Measurements from ENCODE around the gene CPSF3.
"Not testable (repeated sequence)": the region's sequence is repeated elsewhere in the genome, so short reads cannot be mapped to it uniquely, and the experiment has no call there.

CPSF3 gene

GRCh38 chr2:9472511-9472910, 49.1 kb downstream of the CPSF3 start:
- DNase-seq, result no peak

DNA sequence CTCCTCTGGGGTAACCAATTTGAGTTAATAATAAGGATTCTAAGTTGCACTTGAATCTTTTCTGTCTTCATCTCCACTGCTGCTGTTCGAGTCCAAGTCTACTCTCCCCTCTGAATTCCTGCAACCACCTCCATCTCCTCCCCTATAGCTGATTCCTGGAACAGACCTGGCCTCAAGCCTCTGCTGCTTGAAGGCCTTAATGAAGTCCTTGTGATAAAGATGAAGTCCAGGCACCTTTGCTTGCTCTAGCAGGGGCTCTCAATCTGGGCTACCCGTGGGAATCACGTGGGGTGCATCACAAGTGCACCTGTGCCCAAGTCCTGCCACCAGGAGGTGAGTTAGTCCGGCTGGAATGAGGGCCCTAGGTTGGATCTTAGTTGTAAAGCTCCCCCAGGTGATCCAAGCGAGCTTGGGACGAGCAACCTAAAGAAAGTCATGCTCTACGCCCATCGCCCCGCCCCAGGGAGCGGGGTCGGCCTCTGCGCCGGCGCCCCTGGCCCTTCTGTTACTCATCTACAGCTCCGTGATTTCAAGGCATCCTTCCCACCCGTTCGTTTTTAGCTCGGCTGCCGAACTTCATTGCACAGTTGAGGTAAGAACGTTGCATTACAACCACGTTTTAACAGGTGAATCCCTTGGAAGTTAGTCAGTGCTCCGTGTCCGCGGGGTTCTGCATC, 50.0 kb downstream of the CPSF3 start:
- peak in 1 of 2 donors; percentile 39 for DNase-seq

DNA sequence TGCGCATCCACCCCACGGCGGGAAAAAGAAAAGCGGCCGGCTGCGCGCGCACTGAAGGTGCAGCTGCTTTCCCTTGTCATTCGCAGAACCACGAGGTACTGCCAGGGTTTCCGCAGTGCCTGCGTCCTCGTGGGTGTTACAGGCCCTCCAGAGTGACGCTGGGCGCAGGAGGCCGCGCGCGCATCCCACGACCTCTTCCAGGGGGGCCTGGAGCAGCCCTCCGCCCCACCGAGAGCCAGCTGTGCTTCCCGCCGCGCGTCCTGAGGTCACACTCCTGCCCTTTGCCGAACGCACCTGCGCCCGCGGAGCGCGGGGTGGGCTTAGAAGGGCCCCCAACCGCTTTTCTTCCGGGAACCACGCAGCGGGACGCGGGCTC, 50.5 kb downstream of the CPSF3 start:
- peak; percentile 66 to 70 for DNase-seq

GRCh38 chr2:9474361-9475057, 51.1 kb downstream of the CPSF3 start, which contains the start of gene IAH1:
Gene IAH1, plus strand, starts transcription at chr2:9474551. Its CDS starts 16 bp downstream, at chr2:9474567.
- DNase-seq, result peak; percentile 72 to 79

DNA sequence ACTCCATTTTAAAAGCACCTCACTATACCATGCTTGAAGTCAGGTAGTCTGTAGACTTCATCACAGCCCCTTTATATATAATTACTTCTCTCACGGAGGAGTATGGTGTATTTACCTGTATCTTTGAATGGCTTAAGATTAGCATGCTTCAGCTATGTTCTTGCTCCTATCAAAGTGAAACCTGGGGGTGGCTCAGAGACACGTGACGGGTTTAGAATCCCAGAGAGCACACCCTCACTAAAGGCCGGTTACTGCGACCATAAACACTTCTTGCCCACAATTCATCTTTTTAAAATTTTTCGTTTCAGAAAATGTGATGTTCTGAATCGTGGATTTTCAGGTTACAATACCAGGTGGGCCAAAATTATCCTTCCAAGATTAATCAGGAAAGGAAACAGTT, 54.5 kb downstream of the CPSF3 start:
- no peak for DNase-seq

- no peak for DNase-seq
Measured at GRCh38 chr2:9478526-9478925, 55.1 kb downstream of the CPSF3 start.

- DNase-seq, result no peak
Measured at GRCh38 chr2:9480157-9480556, 56.7 kb downstream of the CPSF3 start.

DNA sequence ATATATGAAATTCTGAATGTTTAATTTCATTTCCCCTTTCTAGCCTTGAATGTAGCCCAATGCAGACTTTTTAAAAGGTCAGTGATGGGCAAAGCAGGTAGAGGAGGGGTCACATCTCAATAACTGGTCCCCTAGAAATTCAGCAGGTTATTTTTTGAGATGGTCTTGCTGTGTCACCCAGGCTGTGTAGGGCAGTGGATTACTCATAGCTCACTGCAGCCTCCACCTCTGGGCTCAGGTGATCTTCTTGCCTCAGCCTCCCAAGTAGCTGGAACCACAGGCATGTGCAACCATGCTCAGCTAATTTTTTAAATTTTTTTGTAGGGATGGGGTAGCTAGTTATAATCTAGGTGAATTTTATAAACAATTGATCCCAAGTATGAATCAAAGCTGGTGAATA, 59.7 kb downstream of the CPSF3 start:
- DNase-seq, result no peak

DNA sequence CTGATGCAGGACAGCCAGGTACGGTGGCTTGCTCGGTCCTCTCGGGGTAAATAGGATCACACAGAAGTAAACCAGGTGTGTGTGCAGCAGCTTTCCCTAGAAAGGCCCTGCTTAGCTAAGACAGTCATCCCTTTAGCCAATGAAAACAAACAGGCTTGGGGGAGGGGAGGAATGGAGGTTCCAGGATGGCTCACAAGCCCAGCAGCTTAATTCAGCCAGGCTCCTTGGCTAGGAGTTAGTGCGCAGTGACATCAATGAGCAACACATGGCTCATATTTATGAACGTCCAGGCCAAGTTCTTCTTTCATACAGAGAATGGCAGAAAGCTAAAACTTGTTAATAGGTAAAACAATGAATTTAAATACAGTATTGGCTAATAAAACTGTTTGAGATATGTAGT, 61.1 kb downstream of the CPSF3 start:
- DNase-seq, result no peak

GRCh38 chr2:9488583-9489547, 65.4 kb downstream of the CPSF3 start:
- DNase-seq, result no peak

DNA sequence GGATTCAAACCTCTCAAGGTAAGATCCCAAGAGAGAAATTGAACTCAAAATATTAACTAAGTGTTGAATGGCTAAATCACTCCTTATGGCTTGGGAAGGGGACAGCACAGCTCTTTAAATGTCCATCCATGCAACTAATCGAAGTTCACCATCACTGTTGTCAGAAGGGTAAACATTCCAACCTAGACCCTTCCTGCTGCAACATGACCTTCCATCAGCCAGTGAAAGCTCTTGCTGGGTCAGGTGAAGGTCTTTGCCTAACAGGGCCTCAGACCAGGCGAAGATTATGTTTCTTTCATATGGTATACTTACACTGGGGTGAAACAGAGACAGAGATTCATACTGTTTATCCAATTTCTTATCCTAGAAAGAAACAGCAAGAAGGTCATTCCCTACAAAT, 67.3 kb downstream of the CPSF3 start:
- DNase-seq, result no peak

DNA sequence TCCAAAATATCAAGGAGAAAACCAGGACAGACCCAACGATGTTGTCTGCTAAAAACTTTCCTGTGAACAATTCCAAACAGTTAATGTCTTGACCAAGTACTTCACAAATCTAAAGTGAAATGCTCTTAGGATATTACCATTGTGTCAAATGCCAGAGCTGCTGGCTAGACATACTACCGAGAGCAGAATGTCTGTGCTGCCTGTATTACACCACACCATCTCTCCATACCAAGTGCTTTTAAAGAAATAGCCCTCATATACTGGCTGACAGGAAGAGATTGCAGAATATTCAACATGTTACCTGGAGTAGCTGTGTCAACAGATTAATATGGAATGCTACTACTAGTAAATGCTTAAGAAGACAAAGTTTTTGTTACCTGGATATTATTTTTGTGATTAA, 69.5 kb downstream of the CPSF3 start:
- DNase-seq, result no peak

GRCh38 chr2:9493478-9493877, 70.0 kb downstream of the CPSF3 start:
- DNase-seq, result no peak

DNA sequence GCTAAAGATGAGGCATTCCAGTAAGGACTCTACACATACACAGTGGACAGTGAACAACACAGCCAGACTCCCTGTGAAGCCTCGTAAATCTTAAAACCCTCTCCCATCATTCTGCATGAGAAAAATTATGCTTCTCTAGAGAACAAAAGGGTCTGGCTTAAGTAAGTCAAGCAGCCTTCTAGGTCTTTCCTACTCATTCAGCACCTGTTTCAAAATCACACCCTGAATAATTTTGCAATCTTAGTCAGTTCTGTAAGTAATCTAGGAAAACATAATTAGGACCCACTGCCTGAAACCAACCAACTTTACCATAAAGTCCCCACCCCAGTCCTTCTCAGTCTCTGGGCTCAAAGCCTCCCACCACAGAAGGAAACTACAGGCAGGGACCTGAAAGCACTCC, 70.6 kb downstream of the CPSF3 start:
- DNase-seq, result no peak

GRCh38 chr2:9497017-9497416, 73.6 kb downstream of the CPSF3 start:
- no peak for DNase-seq

DNA sequence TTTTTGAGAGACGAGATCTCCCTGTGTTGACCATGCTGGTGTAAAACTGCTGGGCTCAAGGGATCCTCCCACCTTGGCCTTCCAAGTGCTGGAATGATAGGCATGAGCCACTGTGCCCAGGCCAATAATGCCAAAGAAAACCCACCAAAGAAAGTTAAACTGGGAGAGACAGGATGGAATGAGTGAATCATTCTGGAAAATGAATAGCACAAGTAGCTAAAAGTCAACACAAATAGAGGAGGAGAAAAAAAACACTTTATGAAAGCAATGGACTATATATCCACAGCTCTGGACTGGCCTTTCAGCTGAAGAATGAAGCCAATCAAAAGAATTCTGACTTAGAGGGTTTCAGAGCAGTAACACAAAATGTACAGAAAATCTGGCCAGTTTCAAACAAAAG, 74.8 kb downstream of the CPSF3 start:
- DNase-seq, result no peak

DNA sequence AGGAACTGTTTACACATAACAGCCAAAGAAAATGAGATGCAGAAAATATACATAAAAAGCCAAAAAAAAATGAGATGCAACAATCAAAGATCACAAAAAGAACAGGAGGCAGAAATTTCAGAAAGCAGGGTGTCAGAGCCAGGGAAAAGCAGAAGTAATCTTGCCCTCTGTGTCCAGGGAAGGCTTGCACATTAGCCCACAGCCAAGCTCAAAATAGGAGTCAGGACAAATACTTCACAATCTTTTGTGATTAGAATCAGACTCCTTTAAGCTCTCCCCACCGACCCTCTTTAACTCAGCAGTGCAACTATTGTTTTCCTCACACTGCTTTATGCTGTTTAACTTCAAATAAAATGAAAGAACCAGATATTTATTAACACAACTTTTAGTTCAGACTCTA, 85.5 kb downstream of the CPSF3 start:
- no peak for DNase-seq

DNA sequence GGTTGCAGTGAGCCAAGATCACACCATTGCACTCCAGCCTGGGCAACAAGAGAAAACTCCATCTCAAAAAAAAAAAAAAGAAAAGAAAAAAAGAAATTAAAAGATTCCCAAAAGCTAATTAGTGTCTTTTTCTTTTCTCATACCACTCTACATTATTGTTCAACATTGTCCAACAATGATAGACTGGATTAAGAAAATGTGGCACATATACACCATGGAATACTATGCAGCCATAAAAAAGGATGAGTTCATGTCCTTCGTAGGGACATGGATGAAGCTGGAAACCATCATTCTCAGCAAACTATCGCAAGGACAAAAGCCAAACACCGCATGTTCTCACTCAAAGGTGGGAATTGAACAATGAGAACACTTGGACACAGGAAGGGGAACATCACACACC, 90.5 kb downstream of the CPSF3 start:
- not testable (repeated sequence) for DNase-seq

DNA sequence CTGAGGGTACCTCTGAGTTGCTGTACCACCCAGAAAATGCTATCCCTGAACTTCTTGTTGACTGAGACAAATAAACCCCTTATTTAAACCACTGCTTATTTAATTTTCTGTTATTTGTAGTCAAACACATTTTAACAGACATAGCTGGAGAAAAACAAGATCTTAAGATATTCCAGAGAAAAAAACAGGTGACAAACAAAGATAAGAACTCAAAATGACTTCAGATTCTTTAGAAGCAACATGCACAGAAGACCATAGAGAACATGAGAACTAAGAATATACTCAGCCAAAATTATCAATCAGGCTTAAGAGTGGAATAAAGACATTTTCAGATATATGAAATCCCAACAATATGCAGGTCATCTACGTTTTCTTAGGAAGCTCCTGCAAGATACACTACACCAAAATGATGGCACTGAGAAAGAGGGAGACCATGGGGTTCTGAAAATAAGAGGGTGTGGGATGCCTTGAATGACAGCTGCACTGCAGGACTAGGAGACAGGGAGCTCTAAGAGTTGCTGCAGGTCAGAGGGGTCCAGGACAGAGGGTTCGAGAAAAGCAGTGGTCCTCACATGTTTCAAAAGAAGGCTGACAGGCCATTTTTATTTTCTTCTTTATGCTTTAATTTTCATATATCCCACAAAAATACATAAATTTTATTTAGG, 93.8 kb downstream of the CPSF3 start:
- DNase-seq, result no peak

GRCh38 chr2:9518163-9518562, 94.7 kb downstream of the CPSF3 start:
- no peak for DNase-seq

GRCh38 chr2:9518780-9519179, 95.3 kb downstream of the CPSF3 start:
- no peak for DNase-seq

DNA sequence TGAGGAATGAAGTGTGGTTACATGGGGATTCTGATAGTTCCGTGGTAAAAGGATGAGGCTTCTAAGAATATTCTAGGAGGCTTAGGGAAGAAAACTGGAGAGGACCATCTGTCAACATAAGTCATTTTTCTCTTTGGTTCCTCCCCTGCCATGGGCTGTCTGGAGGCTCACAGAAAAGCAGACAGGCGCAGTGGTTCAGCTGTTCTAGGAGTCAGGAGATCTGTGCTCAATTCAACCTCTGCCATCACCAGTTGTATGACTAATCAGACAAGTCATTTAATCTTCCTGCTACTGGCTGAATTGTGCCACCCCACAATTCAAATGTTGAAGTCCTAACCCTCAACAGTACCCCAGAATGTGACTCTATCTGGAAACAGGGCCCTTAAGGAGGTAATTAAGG, 95.8 kb downstream of the CPSF3 start:
- DNase-seq, result no peak

All from stimulated activated CD4-positive, alpha-beta T cell treated with anti-CD3 and anti-CD28 coated beads, Interleukin-2, amount 100 ng/mL, for 24 hours (primary cell).